Raji (cell line): ENCODE measurements around the gene HAP1.

Experiments
- POLR2A ChIP-seq: IDR thresholded peaks from 2 replicates; pipeline ENCODE4 v1.6.1; 2011; ENCODE audit warnings: low read depth, low read length, control low read depth; ENCODE audit not compliant: insufficient read depth

The HAP1 gene

DNA sequence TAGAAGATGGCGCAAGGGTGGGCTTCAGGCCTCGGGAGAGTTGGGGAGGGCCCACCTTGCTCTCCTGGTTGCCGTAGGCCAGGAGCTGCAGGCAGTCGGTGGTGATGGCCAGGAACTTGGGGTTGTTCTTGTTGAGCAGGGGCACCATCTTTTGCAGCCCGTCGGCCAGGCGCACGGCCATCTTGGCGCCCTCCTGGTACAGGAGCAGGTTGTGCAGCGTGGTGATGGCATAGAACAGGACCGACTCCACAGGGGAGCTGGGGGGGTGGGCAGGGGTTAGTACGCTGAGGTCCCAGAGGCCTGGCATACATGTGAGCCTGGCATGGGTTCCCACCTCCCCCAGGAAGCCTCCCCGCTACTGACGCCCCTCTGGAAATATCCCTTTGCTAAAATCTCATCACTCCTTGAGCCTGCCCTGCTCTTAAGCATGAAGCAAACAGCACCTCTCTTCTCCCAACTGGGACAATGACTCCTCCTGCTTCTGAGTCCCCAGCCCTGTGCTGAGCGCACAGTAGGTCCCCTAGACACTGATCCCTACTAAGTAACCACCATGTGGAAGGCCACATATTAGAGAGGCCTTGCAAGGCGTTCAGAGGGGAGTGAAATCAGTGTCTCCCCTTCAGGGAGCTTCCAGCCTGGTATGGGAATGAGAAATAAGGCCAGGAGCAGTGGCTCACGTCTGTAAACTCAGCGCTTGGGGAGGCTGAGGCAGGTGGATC is 33.0 kb upstream of the HAP1 start:
- no peak for TF ChIP-seq POLR2A

DNA sequence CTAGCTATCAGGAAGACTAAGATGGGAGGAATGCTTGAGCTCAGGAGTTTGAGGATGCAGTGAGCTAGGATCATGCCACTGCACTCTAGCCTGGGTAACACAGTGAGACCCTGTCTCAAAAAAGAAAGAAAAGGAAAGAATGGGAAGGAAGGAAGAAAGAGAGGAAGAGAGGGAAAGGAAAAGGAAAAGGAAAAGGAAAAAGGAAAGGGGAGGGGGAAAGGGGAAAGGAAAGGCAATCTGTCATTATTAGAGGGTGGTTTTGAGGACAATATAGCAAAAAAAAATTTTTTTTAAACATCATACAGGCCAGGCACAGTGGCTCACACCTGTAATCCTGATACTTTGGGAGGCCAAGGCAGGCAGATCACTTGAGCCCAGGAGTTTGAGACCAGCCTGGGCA is 31.7 kb upstream of the HAP1 start:
- no peak for TF ChIP-seq POLR2A

DNA sequence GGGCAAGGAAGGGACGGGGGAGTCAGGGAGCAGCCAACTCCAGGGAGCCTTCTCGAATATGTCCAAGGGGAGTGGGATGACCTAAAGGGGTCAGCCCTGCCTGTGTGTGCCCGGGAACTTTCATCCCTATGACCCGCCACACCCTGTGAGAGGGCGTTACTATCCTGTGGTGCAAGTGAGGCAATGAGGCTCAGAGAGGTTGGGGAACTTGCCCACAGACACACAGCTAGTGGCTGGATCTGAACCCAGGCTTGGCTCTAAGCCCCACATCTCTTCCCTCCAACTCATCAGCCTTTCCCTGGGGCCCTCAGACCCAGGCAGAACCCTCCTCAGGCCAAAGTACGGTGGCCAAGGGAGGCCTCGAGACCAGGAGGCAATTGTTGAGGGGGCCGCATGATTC is 28.9 kb upstream of the HAP1 start:
- no peak for TF ChIP-seq POLR2A

DNA sequence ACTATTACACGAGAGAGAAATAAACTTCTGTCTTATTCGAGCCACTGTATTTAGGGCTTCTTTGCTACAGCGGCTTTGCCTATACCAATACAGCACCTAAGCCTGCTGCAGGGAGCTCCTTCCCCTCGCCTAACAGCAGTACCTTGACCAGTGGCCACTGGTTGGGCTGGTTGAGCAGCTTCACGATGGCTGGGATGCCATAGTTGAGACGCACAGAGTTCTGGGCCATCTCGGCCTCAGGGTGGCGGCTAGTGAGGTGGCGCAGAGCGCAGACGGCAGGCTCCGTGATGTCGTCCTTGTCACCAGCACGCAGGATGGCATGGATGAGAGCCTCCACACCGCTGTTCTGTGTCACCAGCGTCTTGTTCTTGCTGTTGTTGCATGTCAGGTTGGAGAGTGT is 28.4 kb upstream of the HAP1 start:
- no peak for TF ChIP-seq POLR2A

DNA sequence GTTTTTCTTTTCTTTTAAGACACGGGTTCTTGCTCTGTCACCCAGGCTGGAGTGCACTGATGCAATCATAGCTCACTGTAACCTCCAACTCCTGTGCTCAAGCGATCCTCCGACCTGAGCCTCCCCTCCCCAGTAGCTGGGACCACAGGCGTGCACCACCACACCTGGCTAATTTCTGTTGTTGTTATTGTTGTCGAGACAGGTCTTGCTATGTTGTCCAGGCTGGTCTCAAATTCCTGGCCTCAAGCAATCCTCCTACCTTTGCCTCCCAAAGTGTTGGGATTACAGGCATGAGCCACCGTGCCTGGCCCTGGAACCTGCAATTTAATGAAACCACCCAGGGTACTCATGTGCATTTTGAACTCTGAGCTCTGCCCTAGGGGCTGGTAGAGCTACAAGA is 27.9 kb upstream of the HAP1 start:
- TF ChIP-seq POLR2A: no peak

DNA sequence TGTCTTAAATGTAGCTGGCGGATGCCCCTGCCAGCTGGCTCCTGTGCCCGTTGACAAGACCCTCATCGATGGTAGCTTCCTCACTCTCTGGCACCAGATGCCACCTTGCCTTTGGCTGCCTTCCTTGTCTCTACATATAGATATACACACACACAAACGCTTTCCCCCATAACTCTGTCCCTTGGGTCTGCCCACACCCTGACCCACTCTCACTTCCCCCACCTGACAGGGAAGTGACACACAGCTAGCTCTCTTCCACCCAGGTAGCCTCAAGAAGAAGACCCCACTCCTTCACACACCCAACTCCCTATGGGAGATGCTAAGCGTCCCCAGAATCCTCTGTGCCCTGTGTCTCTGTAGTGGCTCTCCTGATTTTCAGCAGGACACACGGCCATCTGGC is 26.4 kb upstream of the HAP1 start:
- no peak for TF ChIP-seq POLR2A

DNA sequence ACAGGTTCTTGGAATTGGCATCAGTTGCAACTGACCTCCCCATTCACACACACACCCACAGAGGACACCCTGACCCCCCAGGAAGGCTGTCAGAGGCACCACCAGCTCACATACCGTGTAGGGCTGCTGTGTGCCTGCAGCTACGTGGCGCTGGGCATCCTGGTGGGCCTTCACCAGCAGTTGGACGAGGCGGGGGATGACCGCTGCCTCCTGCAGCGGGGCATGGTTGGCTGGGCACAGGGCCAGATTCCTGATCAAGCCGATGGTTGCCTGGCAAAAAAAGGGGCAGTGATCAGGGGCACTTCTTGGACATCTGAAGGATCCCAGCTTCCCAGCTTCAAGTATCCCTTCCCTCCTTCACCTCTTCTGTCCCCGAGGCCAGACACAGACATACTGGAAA is 24.2 kb upstream of the HAP1 start:
- no peak for TF ChIP-seq POLR2A

DNA sequence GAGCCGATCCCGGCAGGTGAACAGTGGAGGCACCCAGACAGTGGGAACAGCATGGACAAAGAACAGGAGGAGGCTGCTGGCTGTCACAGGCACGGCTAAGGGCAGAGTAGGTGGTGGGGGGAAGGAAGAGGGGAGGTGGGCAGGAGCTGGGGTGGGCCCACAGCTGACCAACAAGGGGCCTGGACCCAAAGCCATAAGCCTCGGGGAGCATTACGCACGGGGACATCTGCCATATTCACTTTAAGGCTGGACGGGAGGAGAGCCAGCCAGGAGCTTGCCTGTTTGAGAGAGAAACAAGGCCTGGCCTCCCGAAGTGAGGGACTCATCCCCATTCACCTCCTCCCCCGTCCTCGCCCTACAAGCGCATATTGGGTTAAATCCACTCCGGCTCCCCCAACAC is 19.6 kb upstream of the HAP1 start:
- no peak for TF ChIP-seq POLR2A

DNA sequence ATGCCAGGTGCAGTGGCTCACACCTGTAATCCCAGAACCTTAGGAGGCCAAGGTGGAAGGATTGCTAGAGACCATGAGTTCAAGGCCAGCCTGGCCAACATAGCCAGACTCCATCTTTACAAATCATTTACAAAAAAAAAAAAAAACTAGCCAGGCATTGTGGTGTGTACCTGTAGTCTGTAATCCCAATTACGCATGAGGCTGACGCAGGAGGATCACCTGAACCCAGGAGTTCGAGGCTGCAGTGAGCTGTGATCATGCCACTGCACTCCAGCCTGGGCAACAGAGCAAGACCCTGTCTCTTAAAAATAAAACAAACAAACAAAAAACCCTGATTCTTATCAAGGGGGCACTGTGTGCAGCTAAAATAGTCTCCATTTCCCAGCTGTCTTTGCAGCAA is 16.8 kb upstream of the HAP1 start:
- TF ChIP-seq POLR2A: no peak

DNA sequence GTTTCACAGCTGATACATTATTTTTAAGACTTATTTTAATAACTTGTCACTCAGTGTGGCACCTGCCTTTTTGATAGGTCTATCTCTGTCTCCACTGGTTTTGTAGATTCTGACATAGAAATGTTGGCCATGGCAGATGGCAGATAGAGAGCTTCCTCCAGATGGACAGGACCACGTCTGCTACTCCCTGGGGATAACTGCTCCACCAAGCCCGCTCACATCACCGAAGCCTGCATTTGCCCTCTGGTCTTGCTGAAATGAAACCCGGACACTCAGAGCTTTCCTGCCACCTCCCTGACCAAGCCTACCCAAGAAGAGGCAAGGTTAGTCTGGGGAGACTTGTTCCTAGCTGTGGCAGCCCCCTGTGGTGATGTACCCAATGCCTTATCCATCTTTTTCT is 16.4 kb upstream of the HAP1 start:
- no peak for TF ChIP-seq POLR2A

DNA sequence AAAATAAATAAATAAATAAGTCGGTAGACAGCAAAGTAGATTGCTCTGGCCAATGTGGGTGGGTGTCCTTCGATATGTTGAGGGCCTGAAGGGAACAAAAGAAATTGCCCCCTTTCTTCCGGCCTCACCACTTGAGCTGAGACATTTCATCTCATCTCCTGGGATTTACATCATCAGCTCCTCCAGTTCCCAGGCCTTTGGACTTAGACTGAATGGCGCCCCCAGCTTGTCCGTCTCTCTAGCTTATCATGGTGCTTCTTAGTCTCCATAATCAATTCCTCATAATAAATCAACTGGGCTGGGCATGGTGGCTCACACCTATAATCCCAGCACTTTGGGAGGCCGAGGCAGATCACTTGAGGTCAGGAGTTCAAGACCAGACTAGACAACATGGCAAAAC is 13.8 kb upstream of the HAP1 start:
- no peak for TF ChIP-seq POLR2A

DNA sequence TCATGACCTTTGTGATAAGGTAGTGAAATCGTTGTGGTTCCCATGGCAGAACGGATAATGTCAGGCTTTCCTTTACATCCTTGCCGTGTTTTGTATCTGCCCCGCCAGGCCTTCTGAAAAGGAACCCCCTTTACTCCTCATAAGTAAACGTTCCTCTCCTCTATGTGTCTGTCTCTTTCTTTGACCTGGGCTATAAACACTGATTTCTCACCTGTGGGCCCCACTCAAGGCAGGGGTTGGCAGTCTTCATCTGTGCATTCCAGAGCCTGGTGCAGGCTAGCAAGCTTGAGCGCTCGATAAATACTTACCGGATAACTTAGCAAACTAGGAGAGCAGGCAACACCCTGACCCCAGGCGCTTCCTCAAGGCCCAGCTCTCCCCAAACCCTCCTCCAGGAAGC is 7.3 kb upstream of the HAP1 start:
- TF ChIP-seq POLR2A: no peak

DNA sequence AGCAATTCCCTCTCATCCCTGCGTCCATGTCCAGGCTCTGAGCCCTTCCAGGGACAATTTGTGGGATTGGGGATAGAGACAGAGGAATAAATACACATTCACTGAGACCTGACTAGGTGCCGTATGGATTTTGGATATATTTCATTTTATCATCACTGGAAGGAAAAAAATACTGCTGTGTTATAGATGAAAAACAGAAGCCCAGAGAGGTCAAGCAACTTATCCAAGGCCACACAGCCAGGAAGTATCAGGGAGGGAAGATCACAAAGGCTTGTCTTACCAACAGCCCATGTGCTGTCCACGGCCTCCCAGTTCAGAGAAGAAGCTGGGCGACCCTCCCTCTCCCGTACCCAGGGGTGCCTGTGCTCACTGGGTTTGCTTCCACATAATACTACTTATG is 6.1 kb upstream of the HAP1 start:
- TF ChIP-seq POLR2A: no peak

DNA sequence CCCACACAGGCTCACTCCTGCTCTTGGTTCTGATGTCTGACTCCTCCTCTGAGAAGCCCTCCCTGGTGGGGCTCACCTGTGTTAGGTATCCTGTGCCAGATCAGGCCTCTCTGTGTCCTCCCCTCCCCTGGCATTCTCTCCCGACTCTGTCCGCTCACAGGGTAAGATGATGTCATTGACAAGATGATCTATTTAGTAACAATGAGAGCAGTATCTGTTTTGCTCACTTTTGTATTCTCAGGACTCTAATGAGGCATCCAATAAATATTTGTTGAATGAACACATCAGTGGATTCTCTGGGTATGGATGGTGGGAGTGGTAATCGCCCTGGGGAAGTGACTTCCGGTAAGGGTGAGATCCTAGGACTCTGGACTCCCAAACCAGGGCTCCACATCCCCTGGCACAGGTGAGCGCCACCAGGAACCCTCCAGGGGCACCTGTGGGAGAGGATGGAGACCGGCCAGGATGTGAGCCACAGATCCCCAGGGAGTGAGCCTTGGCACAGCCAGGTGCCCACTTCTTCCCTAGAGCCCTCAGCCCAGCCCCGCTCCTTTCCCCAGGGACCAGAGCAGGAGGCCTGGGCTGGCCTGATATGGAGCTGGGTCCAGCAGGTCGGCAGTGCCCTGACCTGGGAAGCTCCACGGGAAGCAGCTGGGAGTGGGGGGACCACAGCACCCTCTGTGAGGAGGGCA is 5.4 kb upstream of the HAP1 start:
- no peak for TF ChIP-seq POLR2A

DNA sequence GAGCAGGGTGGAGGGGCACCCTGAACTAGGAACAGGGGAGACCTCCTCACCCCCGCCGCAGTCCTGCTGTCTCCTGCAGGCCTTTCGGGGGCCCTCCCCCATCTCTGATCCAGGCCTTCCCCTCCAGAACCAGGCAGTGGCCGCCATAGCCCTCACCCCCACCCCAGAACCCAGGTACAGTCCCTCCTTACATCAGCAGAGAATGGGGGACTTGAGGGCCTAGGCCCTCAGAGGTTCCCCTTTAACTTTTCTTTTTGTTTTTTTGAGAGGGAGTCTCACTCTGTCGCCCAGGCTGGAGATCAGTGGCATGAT is 4.3 kb upstream of the HAP1 start:
- no peak for TF ChIP-seq POLR2A

DNA sequence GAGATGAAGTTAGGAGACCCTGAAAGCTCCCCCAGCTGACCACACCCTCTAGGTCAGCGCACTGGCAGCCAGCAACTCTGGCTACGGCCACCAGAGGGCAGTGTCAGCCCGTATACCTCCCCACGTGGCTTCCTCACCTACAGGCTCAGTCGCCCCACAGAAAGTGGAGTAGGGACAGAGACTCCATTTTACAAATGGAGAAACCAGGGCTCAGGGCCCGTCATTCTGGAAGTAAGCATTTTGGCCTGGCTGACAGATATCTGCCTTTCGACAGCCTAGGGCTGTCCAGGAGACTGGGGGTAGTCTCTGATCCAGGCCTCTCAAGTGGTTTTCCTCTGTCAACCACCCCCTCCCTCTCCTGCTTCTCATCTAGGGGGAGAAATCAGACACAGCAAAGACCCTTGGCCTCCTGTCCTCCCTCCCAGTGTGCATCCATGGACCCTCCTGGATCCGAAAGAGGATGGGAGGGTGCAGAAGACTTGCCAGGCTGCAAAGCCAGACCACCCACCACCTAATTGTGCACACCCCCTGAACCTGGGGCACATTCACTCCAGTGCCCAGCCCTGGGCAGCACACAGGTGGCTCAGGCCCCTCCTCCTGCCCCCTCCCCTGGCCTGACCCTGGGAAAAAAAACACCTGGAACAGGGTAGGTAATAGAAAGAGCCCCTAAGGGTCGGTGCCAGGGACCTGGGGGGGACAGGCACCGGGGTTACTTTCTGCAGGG is 3.8 kb upstream of the HAP1 start:
- TF ChIP-seq POLR2A: no peak

DNA sequence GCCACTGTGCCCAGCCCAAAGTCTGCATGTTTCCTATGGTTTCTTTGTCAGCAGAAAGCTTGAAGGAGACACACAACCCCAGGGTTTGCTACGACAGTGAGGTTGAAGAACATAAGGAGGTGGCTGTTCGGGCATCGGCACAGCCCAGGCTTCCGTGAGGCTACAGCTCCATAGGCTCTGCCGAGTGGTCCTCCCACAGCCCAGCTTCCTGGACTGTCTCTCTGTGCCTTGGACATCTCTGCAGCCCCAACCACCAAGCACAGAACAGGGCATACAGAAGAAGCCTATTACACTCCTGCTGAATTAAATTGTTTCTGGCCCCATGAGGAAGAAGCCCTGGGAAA is 3.2 kb upstream of the HAP1 start:
- TF ChIP-seq POLR2A: no peak

DNA sequence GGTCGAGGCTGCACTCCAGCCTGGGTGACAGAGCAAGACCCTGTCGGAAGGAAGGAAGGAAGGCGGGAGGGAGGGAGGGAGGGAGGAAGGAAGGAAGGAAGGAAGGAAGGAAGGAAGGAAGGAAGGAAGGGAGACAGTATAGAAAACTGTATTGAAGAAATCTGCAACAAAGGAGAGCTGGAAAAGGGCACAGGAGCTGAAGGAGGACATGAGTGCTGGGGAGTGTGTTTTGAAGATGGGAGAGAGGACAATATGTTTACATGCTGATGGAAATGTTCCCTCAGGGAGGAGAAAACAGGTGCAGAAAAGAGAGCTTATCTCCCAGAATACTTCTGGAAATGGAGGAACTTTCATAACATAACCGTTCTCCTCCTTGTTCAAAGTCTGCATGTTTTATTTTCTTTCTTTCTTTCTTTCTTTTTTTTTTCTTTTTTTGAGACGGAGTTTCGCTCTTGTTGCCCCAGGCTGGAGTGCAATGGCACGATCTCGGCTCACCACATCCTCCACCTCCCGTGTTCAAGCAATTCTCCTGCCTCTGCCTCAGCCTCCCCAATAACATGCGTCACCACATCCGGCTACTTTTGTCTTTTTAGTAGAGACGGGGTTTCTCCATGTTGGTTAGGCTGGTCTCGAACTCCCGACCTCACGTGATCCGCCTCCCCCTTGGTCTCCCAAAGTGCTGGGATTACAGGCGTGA is 2.7 kb upstream of the HAP1 start:
- TF ChIP-seq POLR2A: no peak
